HEK293 (cell line): ENCODE data around the gene LMO2.
A peak's percentile ranks its signal among the peaks of the same experiment; 100 is the strongest.

ENCODE experiments used
- CTCF ChIA-PET: fragments of 350-600 bp; formaldehyde crosslinking; extraction: SDS; loops from one replicate; lab custom pipeline; 2021; ENCODE audit warnings: antibody characterized with exemption; lab: Yijun Ruan, JAX
- POLR2A ChIA-PET: fragments of 300-600 bp; formaldehyde crosslinking; extraction: SDS; loops from one replicate; lab custom pipeline; 2020; ENCODE audit warnings: antibody characterized with exemption, inconsistent platforms; lab: Yijun Ruan, JAX
- H3K27ac ChIP-seq: fragments of 200-500 bp; sonication (Bioruptor generic); 2 replicates; pipeline ENCODE4 v1.5.1; 2014; ENCODE audit warnings: low read depth, low read length, control low read depth, inconsistent platforms; ENCODE audit errors: extremely low read depth
- H3K36me3 ChIP-seq, 2 experiments: fragments of 200-500 bp in 1 of 2; sonication (Bioruptor generic) in 1 of 2; 1 replicate in 1 of 2; 2 replicates in 1 of 2; pipeline ENCODE4 v1.5.1; 2014 to 2017; ENCODE audit warnings: inconsistent platforms in 2 of 2, low read length in 2 of 2; ENCODE audit not compliant: control insufficient read depth in 2 of 2, insufficient read depth in 1 of 2
- H3K4me1 ChIP-seq: fragments of 200-500 bp; sonication (Bioruptor generic); 2 replicates; pipeline ENCODE4 v1.5.1; 2014; ENCODE audit warnings: mild to moderate bottlenecking, low read length, inconsistent platforms; ENCODE audit not compliant: control insufficient read depth, insufficient read depth
- H3K4me3 ChIP-seq: 2 replicates; pipeline ENCODE4 v1.5.1; 2011; ENCODE audit warnings: low read depth, mild to moderate bottlenecking, control low read depth, low read length, moderate library complexity
- H3K9me3 ChIP-seq: fragments of 200-500 bp; sonication (Bioruptor generic); 2 replicates; pipeline ENCODE4 v1.5.1; 2014; ENCODE audit warnings: low read depth, low read length, inconsistent platforms; ENCODE audit not compliant: control insufficient read depth, insufficient read depth
- GLIS2 ChIP-seq: fragments of 450-650 bp; formaldehyde crosslinking; IDR thresholded peaks from 2 replicates; pipeline ENCODE4 v1.5.1; 2016; ENCODE audit warnings: missing biosample characterization, missing genetic modification characterization
- KLF16 ChIP-seq: fragments of 450-650 bp; formaldehyde crosslinking; IDR thresholded peaks from 2 replicates; pipeline ENCODE4 v1.5.1; 2017; ENCODE audit warnings: missing biosample characterization, missing genetic modification characterization
- TCF7L2 ChIP-seq: IDR thresholded peaks from 2 replicates; pipeline ENCODE4 v1.6.1; 2011; ENCODE audit warnings: low read depth, mild to moderate bottlenecking, inconsistent platforms, low read length, moderate library complexity, borderline replicate concordance
- WT1 ChIP-seq: fragments of 450-650 bp; formaldehyde crosslinking; IDR thresholded peaks from 2 replicates; pipeline ENCODE4 v1.5.1; 2016; ENCODE audit warnings: missing biosample characterization, missing genetic modification characterization
- ZBTB20 ChIP-seq: fragments of 450-650 bp; formaldehyde crosslinking; IDR thresholded peaks from 2 replicates; pipeline ENCODE4 v1.5.1; 2016; ENCODE audit warnings: missing biosample characterization, missing genetic modification characterization
- ZBTB26 ChIP-seq: fragments of 450-650 bp; formaldehyde crosslinking; optimal IDR thresholded peaks from 2 replicates; pipeline ENCODE3; 2016; ENCODE audit warnings: missing biosample characterization, mild to moderate bottlenecking, missing genetic modification characterization
- ZBTB6 ChIP-seq: fragments of 450-650 bp; formaldehyde crosslinking; IDR thresholded peaks from 2 replicates; pipeline ENCODE4 v1.5.1; 2017; ENCODE audit warnings: missing biosample characterization, missing genetic modification characterization
- ZBTB8A ChIP-seq: fragments of 450-650 bp; formaldehyde crosslinking; IDR thresholded peaks from 2 replicates; pipeline ENCODE4 v1.5.1; 2016; ENCODE audit warnings: missing biosample characterization, missing genetic modification characterization
- ZEB2 ChIP-seq: fragments of 450-650 bp; formaldehyde crosslinking; IDR thresholded peaks from 2 replicates; pipeline ENCODE4 v1.5.1; 2016; ENCODE audit warnings: missing biosample characterization, missing genetic modification characterization
- ZNF121 ChIP-seq: fragments of 450-650 bp; formaldehyde crosslinking; IDR thresholded peaks from 2 replicates; pipeline ENCODE4 v1.5.1; 2016; ENCODE audit warnings: missing biosample characterization, missing genetic modification characterization
- ZNF214 ChIP-seq: fragments of 450-650 bp; formaldehyde crosslinking; IDR thresholded peaks from 2 replicates; pipeline ENCODE4 v1.5.1; 2017; ENCODE audit warnings: missing biosample characterization, mild to moderate bottlenecking, missing genetic modification characterization, borderline replicate concordance
- ZNF423 ChIP-seq: fragments of 450-650 bp; formaldehyde crosslinking; IDR thresholded peaks from 2 replicates; pipeline ENCODE4 v1.5.1; 2016; ENCODE audit warnings: missing biosample characterization, missing genetic modification characterization
- ZNF629 ChIP-seq: fragments of 450-650 bp; formaldehyde crosslinking; IDR thresholded peaks from 2 replicates; pipeline ENCODE4 v1.5.1; 2017; ENCODE audit warnings: missing biosample characterization, missing genetic modification characterization
- ZNF707 ChIP-seq: fragments of 450-650 bp; formaldehyde crosslinking; IDR thresholded peaks from 2 replicates; pipeline ENCODE4 v1.5.1; 2016; ENCODE audit warnings: missing biosample characterization, missing genetic modification characterization
- ZNF785 ChIP-seq: fragments of 450-650 bp; formaldehyde crosslinking; IDR thresholded peaks from 2 replicates; pipeline ENCODE4 v1.5.1; 2016; ENCODE audit warnings: missing biosample characterization, missing genetic modification characterization
- ZXDB ChIP-seq: fragments of 450-650 bp; formaldehyde crosslinking; IDR thresholded peaks from 2 replicates; pipeline ENCODE4 v1.5.1; 2016; ENCODE audit warnings: missing biosample characterization, missing genetic modification characterization
- TF ChIP-seq, protein P1 (sequence below): fragments of 450-650 bp; formaldehyde crosslinking; IDR thresholded peaks from 2 replicates; pipeline ENCODE4 v1.5.1; 2016; ENCODE audit warnings: missing biosample characterization, missing genetic modification characterization
- TF ChIP-seq, protein P2 (sequence below): fragments of 450-650 bp; formaldehyde crosslinking; IDR thresholded peaks from 2 replicates; pipeline ENCODE4 v1.5.1; 2017; ENCODE audit warnings: missing biosample characterization, missing genetic modification characterization

Gene LMO2

GRCh38 chr11:33868647-33869461 lies 23.0 kb downstream of the LMO2 start:
- peak overlapping the region; percentile 46 for H3K4me3 ChIP-seq
- peak; percentile 49; the same call in 1 of the 2 replicates for TF ChIP-seq ZBTB6 (tag by site-specific recombination)
- 0 out of 2 replicates have a peak, but pooled peaks have one; percentile 46 for TF ChIP-seq ZBTB20 (tag by site-specific recombination)
- no peak for TF ChIP-seq ZXDB (tag by site-specific recombination)
- TF ChIP-seq ZNF629 (tag by site-specific recombination) = no peak
- TF ChIP-seq ZBTB26 (tag by site-specific recombination) = peak; percentile 40
- TF ChIP-seq ZNF121 (tag by site-specific recombination) = no peak
- TF ChIP-seq GLIS2 (tag by site-specific recombination) = 0 out of 2 replicates have a peak, but pooled peaks have one; percentile 24
- ChIA-PET POLR2A (no interaction called here), CTCF (interaction anchor here (0.7 to 2.9 kb wide), 7 partner anchors 11 to 1048 kb away, joined by 3 to 21 read pairs (median 4); no protein-coding TSS in a partner anchor)
- H3K27ac ChIP-seq = no peak overlapping the region; the same call in 1 of the 2 replicates
- H3K4me1 ChIP-seq = no peaks in the 10 kb centered on the region
- no peaks in the 10 kb centered on the region for H3K9me3 ChIP-seq
- H3K36me3 ChIP-seq = no peaks in the 10 kb centered on the region

DNA sequence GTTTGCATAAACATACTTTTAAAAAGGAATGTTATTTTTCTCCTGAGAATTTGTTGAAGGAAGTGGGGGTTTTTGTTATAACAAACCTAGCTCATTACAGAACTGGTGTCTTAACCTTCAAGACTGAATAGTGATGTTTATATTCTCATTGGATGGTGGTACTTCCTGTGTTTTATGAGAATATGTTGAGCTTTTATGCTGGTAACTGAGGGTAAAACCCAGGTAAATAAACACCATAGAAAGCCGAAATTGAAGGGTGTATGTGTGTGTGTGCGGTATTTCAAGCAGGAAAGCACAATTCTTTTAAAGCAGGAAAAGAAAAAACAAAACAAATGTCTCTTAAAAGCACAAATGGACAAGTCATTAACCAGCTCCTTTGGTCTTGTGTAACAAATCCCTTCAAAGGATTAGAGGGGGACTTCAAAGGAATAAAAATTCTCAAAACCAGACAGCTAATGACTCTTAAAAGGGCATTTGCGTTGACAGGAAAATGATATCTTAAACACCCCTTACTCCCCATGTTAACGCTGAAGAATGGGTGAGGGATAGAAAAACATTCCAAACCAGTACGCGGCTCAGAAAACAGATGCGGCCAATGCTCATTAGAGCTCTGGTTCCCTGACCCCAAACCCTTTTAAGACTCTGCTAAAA lies 23.8 kb downstream of the LMO2 start:
- Histone ChIP-seq H3K27ac (no peak overlapping the region), H3K9me3 (no peaks in the 10 kb centered on the region), H3K36me3 (no peaks in the 10 kb centered on the region)
- TF ChIP-seq TCF7L2 (peak; percentile 58; the same call in 1 of the 2 replicates), ZBTB6 (tag by site-specific recombination) (no peak), GLIS2 (tag by site-specific recombination) (no peak), ZNF785 (no peak), WT1 (peak; percentile 79)
- TF ChIP-seq, protein P1, sequence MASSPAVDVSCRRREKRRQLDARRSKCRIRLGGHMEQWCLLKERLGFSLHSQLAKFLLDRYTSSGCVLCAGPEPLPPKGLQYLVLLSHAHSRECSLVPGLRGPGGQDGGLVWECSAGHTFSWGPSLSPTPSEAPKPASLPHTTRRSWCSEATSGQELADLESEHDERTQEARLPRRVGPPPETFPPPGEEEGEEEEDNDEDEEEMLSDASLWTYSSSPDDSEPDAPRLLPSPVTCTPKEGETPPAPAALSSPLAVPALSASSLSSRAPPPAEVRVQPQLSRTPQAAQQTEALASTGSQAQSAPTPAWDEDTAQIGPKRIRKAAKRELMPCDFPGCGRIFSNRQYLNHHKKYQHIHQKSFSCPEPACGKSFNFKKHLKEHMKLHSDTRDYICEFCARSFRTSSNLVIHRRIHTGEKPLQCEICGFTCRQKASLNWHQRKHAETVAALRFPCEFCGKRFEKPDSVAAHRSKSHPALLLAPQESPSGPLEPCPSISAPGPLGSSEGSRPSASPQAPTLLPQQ (tag by site-specific recombination) = 0 out of 2 replicates have a peak, but pooled peaks have one; percentile 44
- TF ChIP-seq, all 188 proteins: peak for 3
- H3K4me3 ChIP-seq = no peak overlapping the region
- POLR2A ChIA-PET = no interaction called here
- CTCF ChIA-PET = interaction anchor here (0.9 to 2.9 kb wide), 8 partner anchors 10 to 306 kb away, joined by 3 to 21 read pairs (median 4); no protein-coding TSS in a partner anchor
- no peaks in the 10 kb centered on the region for H3K4me1 ChIP-seq

DNA sequence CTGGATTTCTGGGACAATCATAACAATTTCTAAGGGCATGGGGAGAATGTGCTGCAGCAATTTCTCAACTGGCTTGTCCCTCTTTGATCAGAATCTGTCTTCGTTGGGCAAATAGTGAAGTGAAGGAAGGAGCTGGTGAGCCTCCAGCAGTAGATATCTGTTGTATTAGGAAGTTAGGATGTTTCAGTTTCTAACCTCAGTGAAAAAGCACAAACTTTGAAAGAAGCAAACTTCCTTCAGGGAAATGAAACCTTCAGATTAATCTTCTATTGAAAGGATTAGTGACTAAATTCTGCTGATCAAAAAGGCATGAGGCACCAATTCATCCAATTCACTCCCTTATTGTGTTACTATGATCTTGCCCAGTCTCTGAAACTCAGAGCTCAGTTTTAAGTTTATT lies 24.3 kb downstream of the LMO2 start:
- Histone ChIP-seq H3K4me3 (no peak overlapping the region), H3K27ac (no peak overlapping the region), H3K9me3 (no peaks in the 10 kb centered on the region), H3K4me1 (no peaks in the 10 kb centered on the region), H3K36me3 (no peaks in the 10 kb centered on the region)
- ChIA-PET POLR2A (interaction anchor here (0.6 kb wide), 1 partner anchor 131 kb away, joined by 9 read pairs; the partner anchor contains the start of gene CD59), CTCF (interaction anchor here (0.9 to 2.9 kb wide), 8 partner anchors 10 to 307 kb away, joined by 3 to 21 read pairs (median 4); no protein-coding TSS in a partner anchor)
- TF ChIP-seq ZEB2 (tag by site-specific recombination) = no peak
- no peak for TF ChIP-seq ZNF214 (tag by site-specific recombination)
- no peak for TF ChIP-seq ZBTB20 (tag by site-specific recombination)
- TF ChIP-seq, protein P2, sequence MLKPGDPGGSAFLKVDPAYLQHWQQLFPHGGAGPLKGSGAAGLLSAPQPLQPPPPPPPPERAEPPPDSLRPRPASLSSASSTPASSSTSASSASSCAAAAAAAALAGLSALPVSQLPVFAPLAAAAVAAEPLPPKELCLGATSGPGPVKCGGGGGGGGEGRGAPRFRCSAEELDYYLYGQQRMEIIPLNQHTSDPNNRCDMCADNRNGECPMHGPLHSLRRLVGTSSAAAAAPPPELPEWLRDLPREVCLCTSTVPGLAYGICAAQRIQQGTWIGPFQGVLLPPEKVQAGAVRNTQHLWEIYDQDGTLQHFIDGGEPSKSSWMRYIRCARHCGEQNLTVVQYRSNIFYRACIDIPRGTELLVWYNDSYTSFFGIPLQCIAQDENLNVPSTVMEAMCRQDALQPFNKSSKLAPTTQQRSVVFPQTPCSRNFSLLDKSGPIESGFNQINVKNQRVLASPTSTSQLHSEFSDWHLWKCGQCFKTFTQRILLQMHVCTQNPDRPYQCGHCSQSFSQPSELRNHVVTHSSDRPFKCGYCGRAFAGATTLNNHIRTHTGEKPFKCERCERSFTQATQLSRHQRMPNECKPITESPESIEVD (tag by site-specific recombination) = no peak
- no peak for TF ChIP-seq ZNF707 (tag by site-specific recombination)
- no peak for TF ChIP-seq ZBTB8A (tag by site-specific recombination)
- no peak for TF ChIP-seq KLF16 (tag by site-specific recombination)
- no peak for TF ChIP-seq ZNF423 (tag by site-specific recombination)
